GM20431 (cell line): ENCODE measurements around the gene NKD1.

Experiments used
- in situ Hi-C: fragments of 300-500 bp; cut with MseI, MboI; formaldehyde crosslinking; loops from one replicate; pipeline ENCODE4 v1.15.0; 2020; ENCODE audit warnings: low sequenced_read_pairs; ENCODE audit not compliant: unreplicated experiment

Gene NKD1

GRCh38 chr16:50621452-50621792 lies 73.2 kb downstream of the NKD1 start:
- in situ Hi-C loops: no loop called here

GRCh38 chr16:50622029-50622428 lies 73.8 kb downstream of the NKD1 start:
- in situ Hi-C loops: no loop called here

- in situ Hi-C loops: no loop called here
These were observed 74.6 kb downstream of the NKD1 start for GRCh38 chr16:50622643-50623369.

- in situ Hi-C loops: no loop called here
These were observed 76.3 kb downstream of the NKD1 start for GRCh38 chr16:50624449-50624970.

GRCh38 chr16:50625374-50625773 lies 77.2 kb downstream of the NKD1 start:
- in situ Hi-C loops: no loop called here

- in situ Hi-C loops: no loop called here
These were observed 78.7 kb downstream of the NKD1 start for GRCh38 chr16:50626868-50627267.

- in situ Hi-C loops: no loop called here
These were observed 79.2 kb downstream of the NKD1 start for GRCh38 chr16:50627419-50627818.

- in situ Hi-C loops: no loop called here
These were observed 80.1 kb downstream of the NKD1 start for GRCh38 chr16:50628156-50628802.

GRCh38 chr16:50629334-50629733 lies 81.1 kb downstream of the NKD1 start:
- in situ Hi-C loops: no loop called here

GRCh38 chr16:50630394-50631020 lies 82.3 kb downstream of the NKD1 start:
- in situ Hi-C loops: no loop called here

- in situ Hi-C loops: no loop called here
These were observed 83.2 kb downstream of the NKD1 start for GRCh38 chr16:50631249-50631984.

- in situ Hi-C loops: no loop called here
These were observed 83.9 kb downstream of the NKD1 start for GRCh38 chr16:50631985-50632576.

- in situ Hi-C loops: no loop called here
These were observed 85.0 kb downstream of the NKD1 start for GRCh38 chr16:50632927-50633800.

GRCh38 chr16:50634090-50634489 lies 85.9 kb downstream of the NKD1 start:
- in situ Hi-C loops: no loop called here

GRCh38 chr16:50634947-50635346 lies 86.8 kb downstream of the NKD1 start:
- in situ Hi-C loops: no loop called here

GRCh38 chr16:50635505-50636392 lies 87.6 kb downstream of the NKD1 start:
- in situ Hi-C loops: no loop called here

- in situ Hi-C loops: no loop called here
These were observed 88.7 kb downstream of the NKD1 start for GRCh38 chr16:50636753-50637374.
